ENCODE results near the gene NABP2. TPM values are rescaled to one million over a fixed set of nuclear protein-coding genes. Genes with fewer than 3 reads are reported as not detected.

The NABP2 gene
- total and polyA plus RNA-seq, 10 of the 15 experiments (the other 5 are each of a cell fraction or from before 2014, with no cell fraction given) = 20.7 to 97.9 (median 60.9) TPM

DNA sequence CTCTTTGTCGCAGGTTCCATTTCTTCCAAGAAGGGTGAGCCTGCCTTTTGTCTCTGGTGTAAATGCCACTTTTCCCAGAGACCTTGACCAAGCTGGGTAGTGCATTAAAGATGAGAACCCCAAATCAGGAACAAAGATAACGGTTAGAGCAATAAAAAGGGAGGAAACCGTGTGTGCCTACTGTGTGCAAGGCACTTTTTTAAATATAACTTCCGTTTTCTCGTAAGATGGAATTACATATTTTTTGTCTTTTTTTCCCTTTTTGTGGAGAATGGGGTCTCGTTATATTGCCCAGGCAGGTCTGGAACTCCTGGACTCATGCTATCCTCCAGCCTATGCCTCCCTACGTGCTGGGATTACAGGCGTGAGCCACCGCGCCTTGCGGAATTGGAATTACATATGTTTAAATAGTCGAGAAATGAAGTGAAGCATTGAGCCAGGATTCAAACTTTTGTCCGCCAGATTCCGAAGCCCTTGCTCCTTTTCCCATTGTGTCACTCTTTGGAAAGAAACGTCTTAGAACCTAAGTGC, 506 bp upstream of the NABP2 start:
- H3K9me3 ChIP-seq (replicated peaks; ENCODE audit: control insufficient read depth, insufficient read depth, low read length) = no peaks in the 10 kb centered on the region; the same call in 2 of the 3 replicates
- ChIA-PET POLR2A (interaction anchor here (3.9 to 4.0 kb wide), 2 partner anchors 33 to 105 kb away, joined by 41 to 68 read pairs; partner anchors contain the start of genes RPL41, SMARCC2 and ZC3H10), CTCF (interaction anchor here (0.6 to 4.2 kb wide), 8 partner anchors 17 to 385 kb away, joined by 3 to 107 read pairs (median 15); partner anchors contain the start of genes ANKRD52, ESYT1, SMARCC2 and ZC3H10), RAD21 (ENCODE audit: unreplicated experiment) (interaction anchor here (0.7 to 3.2 kb wide), 2 partner anchors 18 to 97 kb away, joined by 3 to 16 read pairs; partner anchors contain the start of gene ESYT1), SMC1A (ENCODE audit: uncharacterized antibody, unreplicated experiment) (interaction anchor here (0.6 to 3.1 kb wide), 4 partner anchors 30 to 480 kb away, joined by 3 to 17 read pairs (median 6); partner anchors contain the start of genes ORMDL2 and SMARCC2)
- no peaks in the 10 kb centered on the region for H3K27me3 ChIP-seq (replicated peaks in 1 of 2; ENCODE audit: control insufficient read depth in 2 of 2, insufficient read depth in 2 of 2, low read length in 1 of 2)
- in situ Hi-C loops (cut with MboI) (no loop called here), intact Hi-C loops (cut with micrococcal nuclease; ENCODE audit: unreplicated experiment) (loop anchor here (1.0 to 2.0 kb wide), 4 partner anchors 17 to 104 kb away; no protein-coding TSS in a partner anchor)
- no peaks in the 10 kb centered on the region for H4K20me1 ChIP-seq (ENCODE audit: control insufficient read depth, insufficient read depth)
- H3K36me3 ChIP-seq (ENCODE audit: control insufficient read depth in 2 of 2, insufficient read depth in 2 of 2, low read length in 1 of 2) = peaks cover 0 to 2% of the 10 kb centered on the region in 2 experiments; a peak in 1 of 4 replicates
- H3K27ac ChIP-seq (ENCODE audit: control insufficient read depth, insufficient read depth) = peak overlapping the region; percentile 65
- peaks cover 30% of the 10 kb centered on the region for H3K79me2 ChIP-seq (ENCODE audit: control insufficient read depth, insufficient read depth, low read length)
- no peak for FAIRE-seq
- 19% methylated on average over 15 of the region's 15 CpGs for WGBS (ENCODE audit: insufficient coverage, insufficient replicate concordance, low lambda C conversion rate, missing lambda C conversion rate)
- 0 out of 2 replicates have a peak, but pooled peaks cover 3% of the 10 kb centered on the region for H3K4me1 ChIP-seq (ENCODE audit: control insufficient read depth, insufficient read depth, low read length)
- peak overlapping the region; percentile 96 for H2AFZ ChIP-seq (ENCODE audit: control insufficient read depth, low read depth, low read length)
- no peak for TF ChIP-seq YBX1 (IDR thresholded peaks at IDR 0.05)
- no peak for TF ChIP-seq E4F1 (IDR thresholded peaks at IDR 0.05; ENCODE audit: borderline replicate concordance, partially characterized antibody)
- no peak for TF ChIP-seq ZNF217 (IDR thresholded peaks at IDR 0.05)
- TF ChIP-seq MLLT1 (IDR thresholded peaks at IDR 0.05) = peak; percentile 74; the same call in 1 of the 2 replicates
- H3K9ac ChIP-seq (ENCODE audit: control insufficient read depth, insufficient read depth, low read length) = peak overlapping the region; percentile 48; the same call in 1 of the 2 replicates
- BruUV-seq (replicated peaks) = no TSS peak
- H3K4me3 ChIP-seq = peak overlapping the region; percentile 59
- no peak for ATAC-seq
- peak overlapping the region; percentile 97 for H3K4me2 ChIP-seq (ENCODE audit: control insufficient read depth, insufficient read depth)
- no peak for DNase-seq (ENCODE audit: low read depth, low spot score)

Data from GM12878 (cell line).